Cardiac muscle cell (in vitro differentiated cells and primary cell): ENCODE measurements around the gene MCUB. TPM values are rescaled to one million over a fixed set of nuclear protein-coding genes. Genes with fewer than 3 reads are reported as not detected.

ENCODE experiments used
- DNase-seq, 2 donors: peaks; one replicate each; pipeline versions ENCODE4 v3.0.0 to v3.0.0-alpha.2; 2010 to 2017; ENCODE audit warnings: low read depth in 1 of 2, low spot score in 1 of 2
- H3K27ac ChIP-seq: fragments of 200-600 bp; sonication (generic); 2 replicates; pipeline ENCODE4 v1.5.1; 2016
- H3K27me3 ChIP-seq: fragments of 200-600 bp; sonication (generic); 2 replicates; pipeline ENCODE4 v1.6.0; 2016; ENCODE audit warnings: control low read depth
- H3K36me3 ChIP-seq: fragments of 200-600 bp; sonication (generic); 2 replicates; pipeline ENCODE4 v1.5.1; 2016; ENCODE audit warnings: control low read depth
- H3K4me1 ChIP-seq: fragments of 200-600 bp; sonication (generic); 2 replicates; pipeline ENCODE4 v1.8.1; 2017; ENCODE audit warnings: low read depth, mild to moderate bottlenecking, mixed run types
- H3K4me3 ChIP-seq: fragments of 200-600 bp; sonication (generic); 2 replicates; pipeline ENCODE4 v1.5.1; 2016; ENCODE audit warnings: mild to moderate bottlenecking
- H3K9me3 ChIP-seq: fragments of 200-600 bp; sonication (generic); 2 replicates; pipeline ENCODE4 v1.5.1; 2017; ENCODE audit warnings: low read depth, mild to moderate bottlenecking, control low read depth
- polyA plus RNA-seq: library from polyadenylated mRNA; unstranded; fragments of >200 nt; fragmentation: Nextera tagmentation; extraction: Ambion mirVana; gene quantifications from 2 replicates; pipeline ENCODE4 v1.2.1, GENCODE V29; 2016
- total RNA-seq: library from RNA; depleted of rRNA; stranded (reverse); fragments of >200 nt; gene quantifications from 2 replicates; pipeline ENCODE4 v1.2.3, GENCODE V29; 2016
- TF ChIP-seq, protein P1 (sequence below): IDR thresholded peaks from 2 replicates; pipeline ENCODE4 v1.5.1; 2012; ENCODE audit warnings: low read depth, mild to moderate bottlenecking, low read length

The MCUB gene
- total and polyA plus RNA-seq, 2 experiments from 2014 or later = 1.4 to 3.1 TPM

DNA sequence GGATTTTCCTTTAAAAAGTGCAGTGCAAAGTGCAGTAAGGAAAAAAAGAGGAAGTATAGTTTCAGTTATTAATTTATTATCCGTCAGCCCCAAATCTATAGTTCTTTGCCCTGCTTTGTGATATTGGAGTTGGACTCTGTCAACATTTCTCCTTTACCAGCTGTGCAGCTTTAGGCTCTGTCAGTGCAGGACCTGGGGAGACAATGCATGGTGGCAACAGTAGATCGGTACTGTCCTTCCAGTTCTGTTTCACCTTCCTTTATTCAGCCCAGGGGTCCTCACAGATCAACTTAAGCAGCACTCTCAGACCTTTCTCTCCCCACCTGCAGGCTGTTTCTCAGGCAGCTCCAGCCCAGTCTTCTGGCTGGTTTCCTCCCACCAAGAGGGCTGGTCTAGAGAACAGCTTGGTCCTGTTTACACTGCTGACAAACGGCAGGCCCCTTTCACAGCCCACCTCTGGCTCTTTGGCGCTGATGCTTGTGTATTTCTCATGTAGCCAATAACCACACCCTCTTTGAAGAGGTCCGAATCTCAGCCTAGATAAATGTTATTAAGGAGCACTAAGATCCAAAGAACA lies 71.6 kb downstream of the MCUB start:
- DNase-seq = peak; percentile 34 to 48
- Histone ChIP-seq H3K27ac (no peak overlapping the region), H3K4me3 (no peak overlapping the region), H3K4me1 (no peaks in the 10 kb centered on the region), H3K27me3 (no peaks in the 10 kb centered on the region), H3K9me3 (no peaks in the 10 kb centered on the region), H3K36me3 (no peaks in the 10 kb centered on the region)
- TF ChIP-seq, protein P1, sequence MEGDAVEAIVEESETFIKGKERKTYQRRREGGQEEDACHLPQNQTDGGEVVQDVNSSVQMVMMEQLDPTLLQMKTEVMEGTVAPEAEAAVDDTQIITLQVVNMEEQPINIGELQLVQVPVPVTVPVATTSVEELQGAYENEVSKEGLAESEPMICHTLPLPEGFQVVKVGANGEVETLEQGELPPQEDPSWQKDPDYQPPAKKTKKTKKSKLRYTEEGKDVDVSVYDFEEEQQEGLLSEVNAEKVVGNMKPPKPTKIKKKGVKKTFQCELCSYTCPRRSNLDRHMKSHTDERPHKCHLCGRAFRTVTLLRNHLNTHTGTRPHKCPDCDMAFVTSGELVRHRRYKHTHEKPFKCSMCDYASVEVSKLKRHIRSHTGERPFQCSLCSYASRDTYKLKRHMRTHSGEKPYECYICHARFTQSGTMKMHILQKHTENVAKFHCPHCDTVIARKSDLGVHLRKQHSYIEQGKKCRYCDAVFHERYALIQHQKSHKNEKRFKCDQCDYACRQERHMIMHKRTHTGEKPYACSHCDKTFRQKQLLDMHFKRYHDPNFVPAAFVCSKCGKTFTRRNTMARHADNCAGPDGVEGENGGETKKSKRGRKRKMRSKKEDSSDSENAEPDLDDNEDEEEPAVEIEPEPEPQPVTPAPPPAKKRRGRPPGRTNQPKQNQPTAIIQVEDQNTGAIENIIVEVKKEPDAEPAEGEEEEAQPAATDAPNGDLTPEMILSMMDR = no peak

DNA sequence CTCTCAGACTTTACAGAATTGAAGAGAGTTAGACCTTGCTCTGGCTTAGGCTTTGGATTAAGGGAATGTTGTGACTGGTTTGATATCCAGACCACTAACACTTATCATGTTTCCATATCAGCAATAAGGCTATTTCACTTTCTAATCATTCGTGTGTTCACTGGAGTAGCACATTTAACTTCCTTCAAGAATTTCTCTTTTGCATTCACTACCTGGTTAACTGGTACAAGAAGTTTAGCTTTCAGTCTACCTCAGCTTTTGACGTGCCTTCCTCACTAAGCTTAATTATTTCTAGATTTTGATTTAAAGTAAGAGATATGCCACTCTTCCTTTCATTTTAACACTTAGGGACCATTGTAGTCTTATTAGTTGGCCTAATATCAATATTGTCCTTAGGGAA lies 80.6 kb downstream of the MCUB start:
- H3K27ac ChIP-seq = no peak overlapping the region
- H3K4me1 ChIP-seq = no peaks in the 10 kb centered on the region
- H3K4me3 ChIP-seq = no peak overlapping the region
- no peaks in the 10 kb centered on the region for H3K27me3 ChIP-seq
- no peak for DNase-seq
- no peaks in the 10 kb centered on the region for H3K9me3 ChIP-seq
- TF ChIP-seq, protein P1 = no peak
- no peaks in the 10 kb centered on the region for H3K36me3 ChIP-seq

DNA sequence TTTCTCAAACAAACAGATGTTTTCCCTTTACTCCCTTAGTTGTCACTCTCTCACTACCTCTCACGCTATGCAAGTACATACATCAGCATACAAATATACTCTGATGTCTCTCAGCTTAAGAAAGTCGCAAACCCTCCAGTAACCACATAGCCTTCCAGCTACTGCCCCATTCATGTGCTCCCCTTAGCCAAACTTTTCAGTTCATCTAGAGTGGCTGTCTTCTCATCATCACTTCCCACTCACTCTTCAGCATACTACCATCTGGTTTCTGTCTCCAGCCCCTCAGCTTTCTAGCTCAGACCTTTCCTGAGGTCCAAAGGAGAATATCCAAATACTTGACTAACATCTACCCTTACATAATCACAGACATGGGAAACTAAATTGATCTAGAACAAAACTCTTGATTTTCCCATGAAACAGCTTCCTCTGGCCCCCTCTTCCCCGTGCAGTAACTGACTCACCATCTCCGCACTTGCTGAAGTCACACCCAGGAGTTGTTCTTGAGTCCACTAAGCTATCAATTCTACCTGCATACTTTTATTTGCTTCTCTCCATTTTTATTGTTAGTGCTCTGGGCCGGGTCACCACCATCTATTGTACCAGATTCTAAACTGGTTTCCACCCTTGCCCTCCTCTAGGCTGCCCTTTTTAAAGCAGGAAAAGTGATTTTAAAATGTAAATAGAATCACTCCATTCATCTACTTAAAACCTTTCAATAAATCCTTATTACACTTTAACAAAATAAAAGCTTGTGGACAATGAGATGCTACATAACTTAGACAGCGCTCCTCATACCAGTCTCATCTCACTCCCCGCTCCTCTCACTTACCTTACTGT lies 86.0 kb downstream of the MCUB start:
- Histone ChIP-seq H3K27ac (no peak overlapping the region), H3K27me3 (no peaks in the 10 kb centered on the region), H3K9me3 (no peaks in the 10 kb centered on the region), H3K4me1 (no peaks in the 10 kb centered on the region), H3K4me3 (no peak overlapping the region), H3K36me3 (no peaks in the 10 kb centered on the region)
- TF ChIP-seq, protein P1 = no peak
- peak; percentile 2 to 27 for DNase-seq

DNA sequence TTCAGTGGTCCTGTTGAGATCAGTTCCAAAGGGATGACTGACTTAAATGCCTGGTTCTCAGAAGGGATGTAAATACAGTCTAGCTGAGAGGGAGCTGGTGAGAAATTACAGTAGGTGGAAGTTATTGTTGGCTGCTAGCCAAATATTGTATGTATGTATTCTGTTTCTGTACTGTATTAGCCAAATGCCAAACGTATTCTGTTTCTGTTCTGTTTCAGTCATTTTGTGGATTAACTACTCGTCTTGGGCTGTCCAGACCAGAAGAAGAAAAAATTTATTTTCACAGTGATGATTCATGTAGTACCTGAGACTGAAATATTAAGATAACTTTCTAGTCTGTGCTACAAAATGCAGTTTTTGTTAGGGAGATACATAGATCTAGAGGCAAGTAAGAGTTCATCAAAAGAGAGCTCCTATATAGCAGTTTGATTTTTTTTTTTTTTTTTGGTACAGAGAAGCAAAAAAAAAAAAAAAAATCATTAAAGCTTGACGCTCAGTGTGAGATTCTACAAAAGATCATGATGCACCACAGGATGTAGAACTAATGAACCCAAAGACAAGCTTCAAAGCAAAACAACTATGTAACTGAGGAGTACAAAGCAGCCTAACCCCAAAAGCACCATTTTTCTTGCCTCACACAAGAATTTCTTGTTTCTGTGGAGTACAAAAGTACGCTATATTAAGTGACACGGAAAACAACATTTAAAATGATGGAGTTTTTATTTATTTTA lies 88.4 kb downstream of the MCUB start:
- H3K27ac ChIP-seq = no peak overlapping the region
- H3K27me3 ChIP-seq = no peaks in the 10 kb centered on the region
- H3K9me3 ChIP-seq = no peaks in the 10 kb centered on the region
- DNase-seq = no peak
- no peaks in the 10 kb centered on the region for H3K36me3 ChIP-seq
- H3K4me3 ChIP-seq = no peak overlapping the region
- TF ChIP-seq, protein P1 = no peak
- H3K4me1 ChIP-seq = no peaks in the 10 kb centered on the region

DNA sequence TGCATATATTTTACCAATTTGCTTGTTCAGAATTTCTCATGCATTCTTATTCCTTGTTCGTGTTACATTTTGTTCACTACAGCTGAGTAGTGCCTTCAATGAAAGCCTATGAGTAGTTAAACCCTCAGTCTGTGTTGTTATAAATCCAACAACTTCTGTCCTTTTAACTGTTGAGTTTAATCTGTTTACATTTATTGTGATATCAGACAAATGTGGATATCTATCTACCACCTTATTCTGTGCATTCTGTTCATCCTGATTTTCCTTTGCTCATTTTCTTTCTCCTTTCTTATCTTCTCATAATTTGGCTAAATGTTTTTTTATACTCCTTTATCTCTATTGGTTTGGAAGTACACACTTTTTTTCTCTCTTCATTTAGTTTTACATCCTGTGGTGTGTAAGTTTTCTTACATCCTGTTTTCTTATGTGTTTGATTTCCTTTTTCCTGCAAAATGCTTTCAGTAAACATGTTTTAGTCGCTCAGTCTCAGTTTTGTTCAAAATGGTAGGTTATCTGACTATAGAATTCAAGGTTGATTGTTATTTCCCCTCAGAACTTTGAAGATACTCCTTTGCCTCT lies 89.0 kb downstream of the MCUB start:
- no peak overlapping the region for H3K4me3 ChIP-seq
- H3K27ac ChIP-seq = no peak overlapping the region
- TF ChIP-seq, protein P1 = no peak
- no peaks in the 10 kb centered on the region for H3K4me1 ChIP-seq
- DNase-seq = no peak
- H3K9me3 ChIP-seq = no peaks in the 10 kb centered on the region
- no peaks in the 10 kb centered on the region for H3K36me3 ChIP-seq
- H3K27me3 ChIP-seq = no peaks in the 10 kb centered on the region
